Activated CD4-positive, alpha-beta T cell treated with anti-CD3 and anti-CD28 coated beads, Interleukin-2, Interleukin-6, amounts not matched to agents 100 ng/mL and 50 ng/mL, durations not matched to agents 16 hours and 8 hours (primary cell): ENCODE measurements around the gene NT5E.

Source experiments
- DNase-seq: peaks from one replicate; pipeline ENCODE4 v3.0.0-alpha.2; 2020

NT5E gene

GRCh38 chr6:85422996-85423395, 26.9 kb upstream of the NT5E start:
- no peak for DNase-seq

- no peak for DNase-seq
These were observed 24.9 kb upstream of the NT5E start for GRCh38 chr6:85424981-85425380.

- no peak for DNase-seq
These were observed 23.9 kb upstream of the NT5E start for GRCh38 chr6:85425997-85426396.

- DNase-seq, result no peak
These were observed 21.4 kb upstream of the NT5E start for GRCh38 chr6:85428486-85428885.

- no peak for DNase-seq
These were observed 20.5 kb upstream of the NT5E start for GRCh38 chr6:85429346-85429745.

- no peak for DNase-seq
These were observed 18.6 kb upstream of the NT5E start for GRCh38 chr6:85431271-85431670.

GRCh38 chr6:85432554-85432953, 17.3 kb upstream of the NT5E start:
- DNase-seq, result no peak

GRCh38 chr6:85435851-85436250, 14.0 kb upstream of the NT5E start:
- no peak for DNase-seq

GRCh38 chr6:85436411-85436810, 13.5 kb upstream of the NT5E start:
- DNase-seq, result no peak

- no peak for DNase-seq
These were observed 12.9 kb upstream of the NT5E start for GRCh38 chr6:85436939-85437495.

GRCh38 chr6:85443349-85444117, 6.3 kb upstream of the NT5E start:
- no peak for DNase-seq

GRCh38 chr6:85449388-85449817, 480 bp upstream of the NT5E start:
- DNase-seq, result peak; percentile 33

- DNase-seq, result no peak
These were observed 1.9 kb downstream of the NT5E start for GRCh38 chr6:85451565-85452306.

- no peak for DNase-seq
These were observed 2.6 kb downstream of the NT5E start for GRCh38 chr6:85452441-85452881.

GRCh38 chr6:85453052-85453451, 3.2 kb downstream of the NT5E start:
- DNase-seq, result no peak

- DNase-seq, result no peak
These were observed 3.6 kb downstream of the NT5E start for GRCh38 chr6:85453490-85453889.

- no peak for DNase-seq
These were observed 5.7 kb downstream of the NT5E start for GRCh38 chr6:85455471-85456026.

GRCh38 chr6:85456782-85457181, 6.9 kb downstream of the NT5E start:
- DNase-seq, result no peak

GRCh38 chr6:85458184-85458583, 8.3 kb downstream of the NT5E start:
- no peak for DNase-seq

- no peak for DNase-seq
These were observed 8.9 kb downstream of the NT5E start for GRCh38 chr6:85458782-85459181.

- DNase-seq, result no peak
These were observed 9.5 kb downstream of the NT5E start for GRCh38 chr6:85459224-85459901.

GRCh38 chr6:85460154-85460920, 10.5 kb downstream of the NT5E start:
- DNase-seq, result no peak
